Kidney (tissue), 14 donors: ENCODE data around the gene HOXB8. TPM values are rescaled to one million over a fixed set of nuclear protein-coding genes. Genes with fewer than 3 reads are reported as not detected.

ENCODE experiments used
- DNase-seq, 5 donors: peaks; one replicate each; pipeline ENCODE4 v3.0.0-alpha.2; 2013 to 2020
- FAIRE-seq: peaks from 2 replicates; lab custom pipeline; 2012; peaks lifted over from hg19 to GRCh38; lab: Jason Lieb, UNC
- H3K27ac ChIP-seq, 2 donors: one replicate each; pipeline ENCODE4 v1.7.0; 2013; ENCODE audit warnings: low read depth in 2 of 2, low read length in 2 of 2, inconsistent platforms in 1 of 2
- H3K27me3 ChIP-seq: one replicate; pipeline ENCODE4 v1.7.1; 2013; ENCODE audit warnings: low read length, inconsistent platforms; ENCODE audit not compliant: control insufficient read depth, insufficient read depth
- H3K36me3 ChIP-seq, 3 donors: one replicate each; pipeline versions ENCODE4 v1.7.0 to v1.7.1; 2013; ENCODE audit warnings: low read length in 3 of 3, control low read depth in 1 of 3, inconsistent platforms in 1 of 3; ENCODE audit not compliant: insufficient read depth in 3 of 3, control insufficient read depth in 2 of 3
- H3K4me1 ChIP-seq, 3 donors: one replicate each; pipeline versions ENCODE4 v1.7.0 to v1.7.1; 2013; ENCODE audit warnings: low read length in 3 of 3, inconsistent platforms in 1 of 3, low read depth in 1 of 3; ENCODE audit not compliant: control insufficient read depth in 2 of 3, insufficient read depth in 2 of 3
- H3K4me3 ChIP-seq, 3 donors: one replicate each; pipeline versions ENCODE4 v1.7.0 to v1.8.1; 2013; ENCODE audit warnings: low read length in 3 of 3, control low read depth in 1 of 3, inconsistent platforms in 1 of 3
- H3K9ac ChIP-seq, 3 donors: one replicate each; pipeline versions ENCODE4 v1.7.0 to v1.7.1; 2013; ENCODE audit warnings: low read length in 3 of 3, control low read depth in 1 of 3, inconsistent platforms in 1 of 3
- H3K9me3 ChIP-seq, 3 donors: one replicate each; pipeline versions ENCODE4 v1.7.0 to v1.7.1; 2013; ENCODE audit warnings: low read length in 3 of 3, control low read depth in 1 of 3, inconsistent platforms in 1 of 3; ENCODE audit not compliant: control insufficient read depth in 2 of 3, insufficient read depth in 1 of 3
- intact Hi-C: fragments of 100-400 bp; cut with DNase I; formaldehyde crosslinking; loops from one replicate; pipeline ENCODE4 v1.11.1; 2022
- polyA plus RNA-seq: library from polyadenylated mRNA; stranded (reverse); fragments of 350-450 nt; fragmentation: Illumina TruSeq; extraction: RNeasy Lipid Tissue Mini Kit (QIAGEN cat#74804); gene quantifications from one replicate; pipeline ENCODE4 v1.2.3, GENCODE V29; 2014; ENCODE audit warnings: low read depth, low replicate concordance; ENCODE audit not compliant: insufficient read depth
- total RNA-seq: library from RNA; stranded (reverse); fragmentation: NEBNext Ultra II Directional; extraction: Animal tissue kit (Norgen Biotek cat#: 25700); gene quantifications from one replicate; pipeline ENCODE4 v1.2.1, GENCODE V29; 2021
- TF ChIP-seq, protein P1 (sequence below): IDR thresholded peaks from 3 replicates; pipeline ENCODE4 v1.5.1; 2012; ENCODE audit warnings: mild to moderate bottlenecking, moderate library complexity, borderline replicate concordance; ENCODE audit not compliant: insufficient read depth; ENCODE audit errors: extremely low read depth
- donor health status: control.
- donor health status: control.
- donor health status: control.
- donor health status: control.
- donor health status: control.
- donor health status: DM: yes; HTN: yes; CAD: no.
- donor health status: Normal renal cell carcinoma (clear cell type).

Gene HOXB8
- total and polyA plus RNA-seq, 2 donors from 2014 or later, result 19.3 to 48.7 TPM

DNA sequence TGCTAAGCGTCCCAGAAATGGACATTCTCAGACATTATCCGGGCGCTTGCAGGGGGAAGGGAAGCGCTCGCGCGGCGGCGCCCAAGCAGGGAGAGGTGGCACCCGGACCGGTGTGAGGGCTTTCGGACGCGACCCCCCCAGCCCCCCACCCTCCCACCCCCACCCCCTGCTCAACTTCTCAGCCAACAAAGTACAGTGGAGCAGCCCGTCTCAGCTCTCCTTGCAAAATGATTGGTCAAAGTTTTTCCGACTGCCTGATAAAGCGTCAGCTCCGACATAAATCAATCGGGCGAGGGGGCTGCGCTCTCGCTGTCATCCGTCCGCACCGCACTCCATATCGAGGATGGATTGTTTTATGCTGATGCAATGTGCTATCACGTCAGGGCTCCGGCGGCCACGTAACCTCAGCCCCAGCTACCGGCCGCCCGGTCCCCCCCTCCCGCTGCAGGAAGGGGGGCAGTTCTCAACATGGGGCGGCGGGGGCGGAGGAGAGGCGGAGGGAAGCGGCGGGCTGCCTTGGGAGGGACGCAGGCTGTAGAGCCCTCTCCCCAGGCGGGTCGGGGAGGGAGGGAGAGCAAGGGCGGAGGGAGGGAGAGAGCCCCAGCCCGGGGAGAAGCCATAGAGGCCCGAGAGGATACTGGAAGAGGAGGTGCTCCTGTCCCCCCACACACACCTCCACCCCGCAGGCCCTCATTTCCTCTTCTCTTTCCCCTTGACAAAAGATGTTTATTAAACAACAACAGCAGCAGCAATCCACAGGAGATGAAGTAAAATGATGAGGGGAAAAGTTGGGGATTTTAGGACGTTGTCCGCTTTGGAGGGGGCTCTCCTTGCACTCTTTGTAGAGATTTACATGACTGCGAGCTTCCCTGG is 11.4 kb upstream of the HOXB8 start, which contains the start of gene HOXB9:
HOXB9 (minus strand) TSS at position 114 of the 873 bp plus-strand sequence; CDS start at position 25, 89 bp downstream.
- DNase-seq, result peak; percentile 90 to 95 (median 94)
- peak within 1 kb of the TSS; percentile 86 to 91 for H3K27ac ChIP-seq
- intact Hi-C loops, result no loop called here

DNA sequence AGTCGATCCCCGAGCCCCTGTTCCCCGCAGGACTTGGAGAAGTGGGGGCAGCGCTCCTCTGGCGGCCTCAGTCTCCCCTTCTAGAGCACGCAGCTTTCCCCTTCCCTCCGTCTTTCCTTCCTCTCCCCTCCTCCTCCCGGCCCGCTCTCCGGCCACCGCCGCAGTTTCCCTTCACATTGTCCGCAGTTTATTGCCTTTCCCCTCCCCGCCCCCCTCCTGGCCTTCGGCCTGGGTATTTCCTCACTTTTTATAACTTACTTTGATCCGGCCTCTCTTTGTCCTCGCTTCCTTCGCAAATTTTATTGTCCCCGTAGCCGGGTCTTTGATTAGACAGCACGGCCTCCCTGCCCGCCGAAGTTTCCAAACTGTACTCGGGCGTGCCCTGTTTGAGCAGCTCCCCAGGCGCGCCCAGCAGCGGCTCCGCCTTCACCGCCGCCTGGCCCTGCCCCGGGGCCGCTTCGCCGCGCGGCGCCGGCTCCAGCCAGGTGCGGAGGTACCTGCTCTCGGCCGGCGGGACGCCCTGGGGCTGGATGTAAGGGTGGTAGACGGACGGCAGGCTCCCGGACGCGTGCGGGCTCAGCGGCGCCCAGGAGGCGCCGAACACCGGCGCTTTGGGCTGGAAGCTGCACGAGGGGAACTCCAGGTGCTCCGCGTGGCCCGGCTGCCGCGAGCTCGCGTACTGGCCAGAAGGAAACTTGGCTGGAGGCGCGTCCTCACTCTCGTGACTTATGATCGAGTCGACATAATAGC is 10.6 kb upstream of the HOXB8 start:
- DNase-seq (peak in 3 of 5 donors; percentile 63 to 90 (median 75)), FAIRE-seq (no peak)
- TF ChIP-seq, protein P1, sequence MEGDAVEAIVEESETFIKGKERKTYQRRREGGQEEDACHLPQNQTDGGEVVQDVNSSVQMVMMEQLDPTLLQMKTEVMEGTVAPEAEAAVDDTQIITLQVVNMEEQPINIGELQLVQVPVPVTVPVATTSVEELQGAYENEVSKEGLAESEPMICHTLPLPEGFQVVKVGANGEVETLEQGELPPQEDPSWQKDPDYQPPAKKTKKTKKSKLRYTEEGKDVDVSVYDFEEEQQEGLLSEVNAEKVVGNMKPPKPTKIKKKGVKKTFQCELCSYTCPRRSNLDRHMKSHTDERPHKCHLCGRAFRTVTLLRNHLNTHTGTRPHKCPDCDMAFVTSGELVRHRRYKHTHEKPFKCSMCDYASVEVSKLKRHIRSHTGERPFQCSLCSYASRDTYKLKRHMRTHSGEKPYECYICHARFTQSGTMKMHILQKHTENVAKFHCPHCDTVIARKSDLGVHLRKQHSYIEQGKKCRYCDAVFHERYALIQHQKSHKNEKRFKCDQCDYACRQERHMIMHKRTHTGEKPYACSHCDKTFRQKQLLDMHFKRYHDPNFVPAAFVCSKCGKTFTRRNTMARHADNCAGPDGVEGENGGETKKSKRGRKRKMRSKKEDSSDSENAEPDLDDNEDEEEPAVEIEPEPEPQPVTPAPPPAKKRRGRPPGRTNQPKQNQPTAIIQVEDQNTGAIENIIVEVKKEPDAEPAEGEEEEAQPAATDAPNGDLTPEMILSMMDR, result no peak
- peaks cover 0 to 8% (median 0%) of the 10 kb centered on the region in 3 donors for H3K4me1 ChIP-seq
- no peaks in the 10 kb centered on the region for H3K9me3 ChIP-seq
- peak overlapping the region; percentile 57 to 65 (median 65) for H3K4me3 ChIP-seq
- H3K9ac ChIP-seq, result peak overlapping the region in 2 of 3 donors; percentile 60 to 74
- H3K27ac ChIP-seq, result peak overlapping the region; percentile 86 to 91
- H3K27me3 ChIP-seq, result peaks cover 61% of the 10 kb centered on the region
- no peaks in the 10 kb centered on the region for H3K36me3 ChIP-seq
- intact Hi-C loops, result no loop called here

More for the DNA sequence above, 11.4 kb upstream of the HOXB8 start, which contains the start of gene HOXB9:
- TF ChIP-seq, protein P1, result no peak
- no peak for FAIRE-seq
- Histone ChIP-seq H3K27me3 (peaks cover 62% of the 10 kb centered on the region), H3K9me3 (no peaks in the 10 kb centered on the region), H3K4me1 (peaks cover 0 to 8% (median 0%) of the 10 kb centered on the region in 3 donors), H3K4me3 (peak within 1 kb of the TSS; percentile 65 to 66 (median 65)), H3K9ac (peak within 1 kb of the TSS in 2 of 3 donors; percentile 60 to 74), H3K36me3 (no peaks in the 10 kb centered on the region)

DNA sequence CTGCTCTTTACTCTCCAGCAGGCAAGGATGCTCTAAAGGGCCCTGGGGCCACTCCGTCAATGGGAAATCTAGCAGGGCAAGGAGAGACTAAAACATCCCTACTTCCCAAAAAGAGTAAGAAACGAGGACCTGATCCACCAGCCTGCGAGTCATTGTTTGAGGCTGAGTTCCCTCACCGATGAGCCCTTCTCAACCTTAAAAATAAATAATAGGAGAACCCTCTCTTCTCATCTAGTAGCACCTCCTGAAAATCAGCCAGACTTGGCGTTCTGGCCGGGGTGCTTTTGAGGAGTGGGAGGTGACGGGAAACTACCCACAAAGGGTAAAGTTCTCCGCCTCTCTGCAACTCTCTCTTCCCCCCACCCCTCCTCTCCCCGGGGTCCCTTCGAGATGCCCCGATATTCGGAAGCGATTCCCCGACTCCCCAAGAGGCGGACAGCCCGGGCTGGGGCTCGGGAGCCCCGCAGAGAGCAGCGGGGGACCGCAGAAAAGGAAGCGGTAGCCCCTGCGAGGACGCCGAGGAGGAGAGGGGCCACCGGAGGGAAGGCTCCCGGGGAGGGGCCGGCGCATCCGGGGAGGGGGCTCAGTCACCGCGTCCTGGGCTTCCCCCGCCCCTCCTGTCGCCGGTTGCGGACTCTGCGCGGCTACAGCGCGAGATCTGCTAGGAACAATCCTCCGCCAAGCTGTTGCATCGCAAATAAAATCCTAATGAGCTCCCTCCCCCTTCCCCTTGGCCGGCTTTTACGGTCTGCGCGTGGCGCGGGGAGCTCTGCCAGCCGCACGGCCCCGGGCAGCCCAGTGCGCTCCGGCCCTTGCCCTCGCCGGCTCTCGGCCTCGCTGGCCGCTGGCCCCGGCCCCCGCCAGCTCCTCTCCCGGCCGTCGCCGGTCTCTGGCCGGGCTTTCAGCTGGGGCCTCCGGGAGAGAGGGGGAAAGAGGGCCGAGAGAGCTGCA is 9.7 kb upstream of the HOXB8 start:
- intact Hi-C loops, result no loop called here
- H3K4me1 ChIP-seq, result peaks cover 0 to 8% (median 0%) of the 10 kb centered on the region in 3 donors
- TF ChIP-seq, protein P1, result no peak
- H3K9me3 ChIP-seq, result no peaks in the 10 kb centered on the region
- peak overlapping the region; percentile 65 to 66 (median 65) for H3K4me3 ChIP-seq
- H3K27ac ChIP-seq, result peak overlapping the region; percentile 86 to 91
- FAIRE-seq, result no peak
- peak overlapping the region; percentile 33 to 74 (median 60) for H3K9ac ChIP-seq
- peak in 4 of 5 donors; percentile 77 to 85 (median 80) for DNase-seq
- peaks cover 57% of the 10 kb centered on the region for H3K27me3 ChIP-seq
- no peaks in the 10 kb centered on the region for H3K36me3 ChIP-seq
